Measurements from ENCODE around the gene C17orf113. TPM values are rescaled to one million over a fixed set of nuclear protein-coding genes. Genes with fewer than 3 reads are reported as not detected.

C17orf113 gene
- total RNA-seq, 2 donors from 2014 or later: 1.7 to 2.9 TPM

DNA sequence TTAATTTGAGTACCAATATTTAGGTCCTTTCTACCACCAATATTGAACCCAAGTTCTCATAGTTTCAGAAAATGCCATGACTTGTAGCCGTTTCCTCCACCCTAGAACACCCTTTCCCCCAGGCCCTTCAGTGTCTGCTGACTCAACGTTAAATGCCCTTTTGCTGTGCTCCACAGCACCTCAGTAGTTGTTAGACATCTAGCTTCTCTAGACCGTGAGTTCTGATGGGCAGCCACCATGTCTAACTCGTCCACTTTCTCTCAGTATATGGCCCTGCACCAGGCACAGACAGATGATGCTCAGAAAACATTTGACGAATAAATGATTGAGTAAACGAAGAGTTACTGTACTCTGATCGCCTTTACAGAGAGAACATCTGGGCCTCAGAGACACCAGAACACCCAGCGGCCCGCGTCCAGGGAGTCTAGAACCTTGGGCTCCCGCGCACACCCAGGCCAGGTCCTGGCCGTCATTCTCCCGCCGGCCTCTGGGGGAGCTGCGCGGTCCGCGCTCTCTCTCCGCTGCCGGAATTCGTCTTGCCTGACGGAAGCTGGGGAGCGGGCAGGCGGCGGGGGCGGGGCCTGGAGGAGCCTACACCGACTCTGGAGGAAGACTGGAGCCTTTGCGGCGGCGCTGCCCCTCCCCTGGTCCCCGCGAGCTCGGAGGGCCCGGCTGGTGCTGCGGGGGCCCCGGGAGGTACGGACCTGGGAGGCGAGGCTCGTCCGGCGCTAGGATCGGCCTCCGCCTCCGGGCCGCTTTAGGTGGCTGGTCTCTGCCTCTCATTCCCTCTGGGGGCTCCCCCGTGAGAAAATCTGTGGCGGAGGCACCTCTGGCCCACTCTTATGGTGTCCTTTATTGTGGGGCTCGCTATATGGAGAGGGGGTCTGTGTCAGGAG, 30.6 kb downstream of the C17orf113 start, which contains the start of gene NKIRAS2:
TSS of gene NKIRAS2 (plus strand) at position 582 of the 896 bp plus-strand sequence. CDS start 1,488 bp downstream, outside the sequence.
- Mint-ChIP-seq H3K4me3 (peak within 1 kb of the TSS; percentile 86), H3K9me3 (no peaks in the 10 kb centered on the region), H3K4me1 (peaks cover 22% of the 10 kb centered on the region), H3K27me3 (ENCODE audit: insufficient read depth) (no peaks in the 10 kb centered on the region), H3K36me3 (ENCODE audit: low read depth) (peaks cover 38% of the 10 kb centered on the region), H3K27ac (peak within 1 kb of the TSS; percentile 87)
- peak within 1 kb of the TSS; percentile 92 for H3K4me3 ChIP-seq (ENCODE audit: low read length)
- no peaks in the 10 kb centered on the region for H3K27me3 ChIP-seq (ENCODE audit: control insufficient read depth, insufficient read depth, low read length, poor library complexity, severe bottlenecking)
- peak; percentile 99 for DNase-seq
- H3K4me1 ChIP-seq (ENCODE audit: control insufficient read depth, insufficient read depth, low read length): peaks cover 7% of the 10 kb centered on the region
- peak within 1 kb of the TSS; percentile 42 for H3K27ac ChIP-seq (ENCODE audit: low read depth, low read length)
- H3K9me3 ChIP-seq (ENCODE audit: control insufficient read depth, low read length): no peaks in the 10 kb centered on the region
- H3K36me3 ChIP-seq (ENCODE audit: control insufficient read depth, insufficient read depth, low read length): peaks cover 39% of the 10 kb centered on the region
- peak within 1 kb of the TSS; percentile 78 for H3K9ac ChIP-seq (ENCODE audit: extremely low read depth, low read length, poor library complexity, severe bottlenecking)
- 10 to 42% methylated on average over 12 to 49 of the region's 49 CpGs for WGBS, 2 experiments (ENCODE audit: insufficient coverage in 1 of 2, insufficient read length in 1 of 2)
- TF ChIP-seq CTCF (conservative IDR thresholded peaks at IDR 0.05): peak; percentile 90

- TF ChIP-seq CTCF (conservative IDR thresholded peaks at IDR 0.05): no peak
- no peak overlapping the region for H3K4me3 Mint-ChIP-seq
- H3K4me3 ChIP-seq (ENCODE audit: low read length): no peak overlapping the region
- H3K9me3 ChIP-seq (ENCODE audit: control insufficient read depth, low read length): no peaks in the 10 kb centered on the region
- no peaks in the 10 kb centered on the region for H3K9me3 Mint-ChIP-seq
- 83 to 91% methylated on average over 2 to 4 of the region's 4 CpGs for WGBS, 2 experiments (ENCODE audit: insufficient coverage in 1 of 2, insufficient read length in 1 of 2)
- no peak overlapping the region for H3K27ac Mint-ChIP-seq
- H3K4me1 ChIP-seq (ENCODE audit: control insufficient read depth, insufficient read depth, low read length): peaks cover 7% of the 10 kb centered on the region
- H3K36me3 Mint-ChIP-seq (ENCODE audit: low read depth): peaks cover 31% of the 10 kb centered on the region
- no peaks in the 10 kb centered on the region for H3K27me3 ChIP-seq (ENCODE audit: control insufficient read depth, insufficient read depth, low read length, poor library complexity, severe bottlenecking)
- H3K27me3 Mint-ChIP-seq (ENCODE audit: insufficient read depth): no peaks in the 10 kb centered on the region
- no peak for DNase-seq
- H3K4me1 Mint-ChIP-seq: peaks cover 21% of the 10 kb centered on the region
- H3K36me3 ChIP-seq (ENCODE audit: control insufficient read depth, insufficient read depth, low read length): peaks cover 35% of the 10 kb centered on the region
- H3K27ac ChIP-seq (ENCODE audit: low read depth, low read length): no peak overlapping the region
- no peak overlapping the region for H3K9ac ChIP-seq (ENCODE audit: extremely low read depth, low read length, poor library complexity, severe bottlenecking)
Measured at GRCh38 chr17:42018988-42019387, 31.4 kb downstream of the C17orf113 start.

DNA sequence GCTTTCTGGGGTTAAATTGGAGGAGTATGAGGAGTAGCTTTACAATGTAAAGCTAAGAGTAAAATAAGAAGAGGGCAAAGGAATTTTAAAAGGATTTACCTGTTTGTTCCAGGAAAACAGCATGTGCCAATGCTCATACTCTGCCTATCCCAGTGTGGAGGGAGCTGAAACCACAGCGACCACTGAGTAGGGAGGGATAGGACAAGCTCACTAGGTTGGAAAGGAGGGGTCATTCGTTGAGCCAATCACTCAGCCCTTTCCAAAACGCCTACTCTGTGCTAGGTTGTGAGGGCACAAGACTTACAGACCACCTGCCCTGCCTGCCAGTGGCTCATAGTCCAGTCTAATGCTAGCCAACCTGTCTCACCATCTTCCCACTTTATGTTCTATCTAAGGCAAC, 32.1 kb downstream of the C17orf113 start:
- Mint-ChIP-seq H3K36me3 (ENCODE audit: low read depth) (peaks cover 24% of the 10 kb centered on the region), H3K27me3 (ENCODE audit: insufficient read depth) (no peaks in the 10 kb centered on the region), H3K27ac (peak overlapping the region; percentile 99), H3K4me1 (peaks cover 24% of the 10 kb centered on the region), H3K9me3 (no peaks in the 10 kb centered on the region), H3K4me3 (peak overlapping the region; percentile 90)
- DNase-seq: peak; percentile 87
- WGBS, 2 experiments (ENCODE audit: insufficient coverage in 1 of 2, insufficient read length in 1 of 2): 50 to 67% methylated on average over 1 to 3 of the region's 3 CpGs
- Histone ChIP-seq H3K9me3 (ENCODE audit: control insufficient read depth, low read length) (no peaks in the 10 kb centered on the region), H3K9ac (ENCODE audit: extremely low read depth, low read length, poor library complexity, severe bottlenecking) (peak overlapping the region; percentile 96), H3K27ac (ENCODE audit: low read depth, low read length) (no peak overlapping the region), H3K4me3 (ENCODE audit: low read length) (peak overlapping the region; percentile 99), H3K4me1 (ENCODE audit: control insufficient read depth, insufficient read depth, low read length) (peaks cover 7% of the 10 kb centered on the region), H3K36me3 (ENCODE audit: control insufficient read depth, insufficient read depth, low read length) (peaks cover 28% of the 10 kb centered on the region), H3K27me3 (ENCODE audit: control insufficient read depth, insufficient read depth, low read length, poor library complexity, severe bottlenecking) (no peaks in the 10 kb centered on the region)
- no peak for TF ChIP-seq CTCF (conservative IDR thresholded peaks at IDR 0.05)

All from endodermal cell (in vitro differentiated cells).